ENCODE data around the gene DDX25.

The DDX25 gene

GRCh38 chr11:125901872-125902271 is 2.4 kb upstream of the DDX25 start:
- Histone ChIP-seq H3K4me1 (ENCODE audit: control insufficient read depth in 1 of 2, insufficient read depth in 2 of 2, low read length in 2 of 2) (peaks cover 8% of the 10 kb centered on the region in 2 experiments), H3K9ac (ENCODE audit: low read length) (peak overlapping the region; percentile 64), H3K27ac (ENCODE audit: low read depth, low read length) (no peak overlapping the region), H2BK12ac (ENCODE audit: low read length) (no peak overlapping the region), H3K79me2 (ENCODE audit: control insufficient read depth, insufficient read depth, low read length, poor library complexity) (no peaks in the 10 kb centered on the region), H3K4me3 (ENCODE audit: low read depth, low read length) (no peak overlapping the region), H3K4me2 (ENCODE audit: low read length) (peak overlapping the region; percentile 26), H3K23ac (ENCODE audit: low read length) (no peak overlapping the region), H4K8ac (ENCODE audit: low read depth, low read length) (peak overlapping the region; percentile 41), H2AK5ac (ENCODE audit: low read length) (no peak overlapping the region), H3K9me3 (ENCODE audit: insufficient read depth, low read depth, low read length) (peaks cover 6% of the 10 kb centered on the region), H3K4ac (ENCODE audit: low read depth, low read length) (no peak overlapping the region), H2AFZ (ENCODE audit: insufficient read depth, low read length, poor library complexity) (no peak overlapping the region), H4K12ac (ENCODE audit: low read depth, low read length) (no peak overlapping the region), H3K79me1 (ENCODE audit: low read length) (no peaks in the 10 kb centered on the region), H3K36me3 (ENCODE audit: control insufficient read depth in 1 of 2, insufficient read depth in 2 of 2, low read length in 2 of 2) (peaks cover 3 to 7% of the 10 kb centered on the region in 2 experiments), H2BK5ac (ENCODE audit: low read depth, low read length, poor library complexity) (no peak overlapping the region), H2BK120ac (ENCODE audit: insufficient read depth, low read length, poor library complexity) (no peak overlapping the region), H3K27me3 (ENCODE audit: insufficient read depth, low read length) (peaks cover 13% of the 10 kb centered on the region), H3K18ac (ENCODE audit: low read length) (no peak overlapping the region), H3K14ac (ENCODE audit: low read length) (no peak overlapping the region), H4K91ac (ENCODE audit: low read depth, low read length) (no peak overlapping the region)
- no peak for DNase-seq
- WGBS (ENCODE audit: extremely low coverage, insufficient coverage, insufficient read length), result no CpG with 5 or more reads among the region's 6 CpGs

GRCh38 chr11:125902277-125902926 is 1.9 kb upstream of the DDX25 start:
- Histone ChIP-seq H3K36me3 (ENCODE audit: control insufficient read depth in 1 of 2, insufficient read depth in 2 of 2, low read length in 2 of 2) (peaks cover 3 to 7% of the 10 kb centered on the region in 2 experiments), H3K18ac (ENCODE audit: low read length) (no peak overlapping the region), H3K79me2 (ENCODE audit: control insufficient read depth, insufficient read depth, low read length, poor library complexity) (no peaks in the 10 kb centered on the region), H2BK120ac (ENCODE audit: insufficient read depth, low read length, poor library complexity) (no peak overlapping the region), H3K4me1 (ENCODE audit: control insufficient read depth in 1 of 2, insufficient read depth in 2 of 2, low read length in 2 of 2) (peaks cover 8% of the 10 kb centered on the region in 2 experiments), H4K12ac (ENCODE audit: low read depth, low read length) (no peak overlapping the region), H4K8ac (ENCODE audit: low read depth, low read length) (peak overlapping the region; percentile 59), H3K14ac (ENCODE audit: low read length) (no peak overlapping the region), H2BK5ac (ENCODE audit: low read depth, low read length, poor library complexity) (no peak overlapping the region), H3K4ac (ENCODE audit: low read depth, low read length) (no peak overlapping the region), H3K4me2 (ENCODE audit: low read length) (peak overlapping the region; percentile 84), H2BK12ac (ENCODE audit: low read length) (no peak overlapping the region), H2AFZ (ENCODE audit: insufficient read depth, low read length, poor library complexity) (peak overlapping the region; percentile 66), H3K4me3 (ENCODE audit: low read depth, low read length) (peak overlapping the region; percentile 67), H3K79me1 (ENCODE audit: low read length) (no peaks in the 10 kb centered on the region), H3K9ac (ENCODE audit: low read length) (peak overlapping the region; percentile 84), H3K9me3 (ENCODE audit: insufficient read depth, low read depth, low read length) (peaks cover 6% of the 10 kb centered on the region), H3K27ac (ENCODE audit: low read depth, low read length) (no peak overlapping the region), H3K23ac (ENCODE audit: low read length) (no peak overlapping the region), H3K27me3 (ENCODE audit: insufficient read depth, low read length) (peaks cover 13% of the 10 kb centered on the region), H2AK5ac (ENCODE audit: low read length) (no peak overlapping the region), H4K91ac (ENCODE audit: low read depth, low read length) (no peak overlapping the region)
- DNase-seq, result peak in 1 of 2 donors; percentile 21
- WGBS (ENCODE audit: extremely low coverage, insufficient coverage, insufficient read length), result no CpG with 5 or more reads among the region's 20 CpGs

- no peak within 1 kb of the TSS for H4K12ac ChIP-seq (ENCODE audit: low read depth, low read length)
Measured at GRCh38 chr11:125902927-125903710, 1.2 kb upstream of the DDX25 start, which contains the start of gene PUS3. PUS3 (minus strand) TSS chr11:125903206; CDS start chr11:125896284, 6,922 bp downstream.

GRCh38 chr11:125904678-125905077 is 370 bp downstream of the DDX25 start:
- no CpG with 5 or more reads among the region's 11 CpGs for WGBS (ENCODE audit: extremely low coverage, insufficient coverage, insufficient read length)
- Histone ChIP-seq H3K79me1 (ENCODE audit: low read length) (no peaks in the 10 kb centered on the region), H3K36me3 (ENCODE audit: control insufficient read depth in 1 of 2, insufficient read depth in 2 of 2, low read length in 2 of 2) (peaks cover 2 to 4% of the 10 kb centered on the region in 2 experiments), H3K4me3 (ENCODE audit: low read depth, low read length) (peak overlapping the region; percentile 59), H4K8ac (ENCODE audit: low read depth, low read length) (no peak overlapping the region), H4K12ac (ENCODE audit: low read depth, low read length) (no peak overlapping the region), H2BK5ac (ENCODE audit: low read depth, low read length, poor library complexity) (no peak overlapping the region), H2AFZ (ENCODE audit: insufficient read depth, low read length, poor library complexity) (peak overlapping the region; percentile 26), H3K9ac (ENCODE audit: low read length) (no peak overlapping the region), H3K27me3 (ENCODE audit: insufficient read depth, low read length) (peaks cover 13% of the 10 kb centered on the region), H3K14ac (ENCODE audit: low read length) (no peak overlapping the region), H3K4me2 (ENCODE audit: low read length) (peak overlapping the region; percentile 72), H3K79me2 (ENCODE audit: control insufficient read depth, insufficient read depth, low read length, poor library complexity) (no peaks in the 10 kb centered on the region), H2AK5ac (ENCODE audit: low read length) (no peak overlapping the region), H3K4me1 (ENCODE audit: control insufficient read depth in 1 of 2, insufficient read depth in 2 of 2, low read length in 2 of 2) (peaks cover 8% of the 10 kb centered on the region in 2 experiments), H3K9me3 (ENCODE audit: insufficient read depth, low read depth, low read length) (peaks cover 6% of the 10 kb centered on the region), H2BK12ac (ENCODE audit: low read length) (no peak overlapping the region), H4K91ac (ENCODE audit: low read depth, low read length) (no peak overlapping the region), H2BK120ac (ENCODE audit: insufficient read depth, low read length, poor library complexity) (no peak overlapping the region), H3K18ac (ENCODE audit: low read length) (no peak overlapping the region), H3K23ac (ENCODE audit: low read length) (no peak overlapping the region), H3K27ac (ENCODE audit: low read depth, low read length) (no peak overlapping the region), H3K4ac (ENCODE audit: low read depth, low read length) (no peak overlapping the region)
- DNase-seq, result no peak

More at GRCh38 chr11:125902927-125903710, 1.2 kb upstream of the DDX25 start, which contains the start of gene PUS3:
- H4K8ac ChIP-seq (ENCODE audit: low read depth, low read length), result peak within 1 kb of the TSS; percentile 59
- no peak within 1 kb of the TSS for H4K91ac ChIP-seq (ENCODE audit: low read depth, low read length)
- peak within 1 kb of the TSS; percentile 67 for H3K4me3 ChIP-seq (ENCODE audit: low read depth, low read length)
- H3K27me3 ChIP-seq (ENCODE audit: insufficient read depth, low read length), result peaks cover 13% of the 10 kb centered on the region
- H3K4ac ChIP-seq (ENCODE audit: low read depth, low read length), result no peak within 1 kb of the TSS
- H2AK5ac ChIP-seq (ENCODE audit: low read length), result no peak within 1 kb of the TSS
- no peak within 1 kb of the TSS for H3K18ac ChIP-seq (ENCODE audit: low read length)
- H3K4me1 ChIP-seq (ENCODE audit: control insufficient read depth in 1 of 2, insufficient read depth in 2 of 2, low read length in 2 of 2), result peaks cover 8% of the 10 kb centered on the region in 2 experiments
- DNase-seq, result peak; percentile 79 to 92
- no peaks in the 10 kb centered on the region for H3K79me2 ChIP-seq (ENCODE audit: control insufficient read depth, insufficient read depth, low read length, poor library complexity)
- H2AFZ ChIP-seq (ENCODE audit: insufficient read depth, low read length, poor library complexity), result peak within 1 kb of the TSS; percentile 66
- WGBS (ENCODE audit: extremely low coverage, insufficient coverage, insufficient read length), result no CpG with 5 or more reads among the region's 31 CpGs
- no peak within 1 kb of the TSS for H2BK120ac ChIP-seq (ENCODE audit: insufficient read depth, low read length, poor library complexity)
- H3K79me1 ChIP-seq (ENCODE audit: low read length), result no peaks in the 10 kb centered on the region
- no peak within 1 kb of the TSS for H3K27ac ChIP-seq (ENCODE audit: low read depth, low read length)
- H3K14ac ChIP-seq (ENCODE audit: low read length), result no peak within 1 kb of the TSS
- no peak within 1 kb of the TSS for H2BK5ac ChIP-seq (ENCODE audit: low read depth, low read length, poor library complexity)
- H3K23ac ChIP-seq (ENCODE audit: low read length), result no peak within 1 kb of the TSS
- peaks cover 3 to 7% of the 10 kb centered on the region in 2 experiments for H3K36me3 ChIP-seq (ENCODE audit: control insufficient read depth in 1 of 2, insufficient read depth in 2 of 2, low read length in 2 of 2)
- peak within 1 kb of the TSS; percentile 84 for H3K4me2 ChIP-seq (ENCODE audit: low read length)
- peak within 1 kb of the TSS; percentile 84 for H3K9ac ChIP-seq (ENCODE audit: low read length)
- H3K9me3 ChIP-seq (ENCODE audit: insufficient read depth, low read depth, low read length), result peaks cover 6% of the 10 kb centered on the region
- H2BK12ac ChIP-seq (ENCODE audit: low read length), result no peak within 1 kb of the TSS

All from trophoblast cell (in vitro differentiated cells and primary cell).